ENCODE results near the gene APEH.
"Not testable (repeated sequence)": the region's sequence is repeated elsewhere in the genome, so short reads cannot be mapped to it uniquely, and the experiment has no call there.

The APEH gene

GRCh38 chr3:49667701-49668413 lies 6.3 kb upstream of the APEH start:
- in situ Hi-C loops (cut with MboI; ENCODE audit: low sequenced_read_pairs) = no loop called here

DNA sequence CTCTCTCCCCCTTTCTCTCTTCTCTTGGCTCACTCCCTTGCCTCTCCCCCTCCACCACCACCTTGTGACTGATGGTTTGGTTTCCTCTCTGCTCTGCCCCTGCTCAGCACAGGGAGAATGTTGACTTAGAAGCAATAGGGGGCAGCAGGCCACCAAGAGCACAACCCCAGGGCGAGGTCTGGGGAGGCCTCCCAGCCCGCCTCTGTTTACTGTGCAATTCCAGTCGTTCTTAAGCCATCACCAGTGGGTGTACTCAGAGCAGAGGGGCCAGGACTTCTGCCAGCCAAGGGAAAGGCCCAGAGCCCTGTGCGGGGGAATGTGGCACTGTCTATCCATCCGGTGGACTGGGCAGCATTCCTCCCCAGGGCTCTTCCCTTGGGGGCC lies 5.7 kb upstream of the APEH start:
- in situ Hi-C loops (cut with MboI; ENCODE audit: low sequenced_read_pairs) = no loop called here

DNA sequence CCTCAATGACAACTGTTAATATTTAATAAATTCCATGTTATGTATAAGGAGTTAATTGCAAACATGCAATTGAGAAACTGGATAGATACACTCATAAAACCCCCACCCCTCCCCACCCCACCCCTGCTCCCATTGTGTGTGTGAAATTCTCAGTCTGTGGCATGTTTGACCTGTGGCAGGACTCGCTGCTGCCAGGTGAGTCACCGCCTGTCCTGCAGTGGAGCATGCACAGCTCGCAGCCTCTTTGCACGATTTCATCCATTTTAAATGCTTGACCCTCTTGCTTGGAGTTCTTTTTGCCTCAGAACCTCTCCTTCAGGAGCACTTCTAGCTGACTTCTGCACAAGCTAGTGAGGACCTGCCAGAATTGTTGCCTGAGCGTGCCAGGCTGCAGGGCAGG lies 5.3 kb upstream of the APEH start:
- in situ Hi-C loops (cut with MboI; ENCODE audit: low sequenced_read_pairs) = no loop called here

GRCh38 chr3:49669352-49669751 lies 4.8 kb upstream of the APEH start:
- in situ Hi-C loops (cut with MboI; ENCODE audit: low sequenced_read_pairs) = no loop called here

DNA sequence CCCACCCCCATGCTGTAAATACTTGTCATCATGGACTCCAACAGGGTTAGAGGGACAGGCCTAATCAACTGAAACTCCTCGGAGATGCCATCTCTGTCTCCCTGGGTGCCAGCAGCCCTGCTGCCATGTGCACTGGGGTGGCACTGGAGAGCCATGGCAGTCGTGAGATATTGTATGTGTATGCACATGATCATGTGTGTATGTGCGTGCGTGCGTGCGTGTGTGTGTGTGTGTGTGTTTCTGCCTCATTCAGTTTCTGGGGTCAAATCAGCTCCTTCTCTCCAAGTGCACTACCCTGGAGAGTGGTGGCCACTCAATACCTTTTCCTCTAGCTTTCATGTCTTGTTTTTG lies 3.2 kb upstream of the APEH start:
- in situ Hi-C loops (cut with MboI; ENCODE audit: low sequenced_read_pairs) = no loop called here

DNA sequence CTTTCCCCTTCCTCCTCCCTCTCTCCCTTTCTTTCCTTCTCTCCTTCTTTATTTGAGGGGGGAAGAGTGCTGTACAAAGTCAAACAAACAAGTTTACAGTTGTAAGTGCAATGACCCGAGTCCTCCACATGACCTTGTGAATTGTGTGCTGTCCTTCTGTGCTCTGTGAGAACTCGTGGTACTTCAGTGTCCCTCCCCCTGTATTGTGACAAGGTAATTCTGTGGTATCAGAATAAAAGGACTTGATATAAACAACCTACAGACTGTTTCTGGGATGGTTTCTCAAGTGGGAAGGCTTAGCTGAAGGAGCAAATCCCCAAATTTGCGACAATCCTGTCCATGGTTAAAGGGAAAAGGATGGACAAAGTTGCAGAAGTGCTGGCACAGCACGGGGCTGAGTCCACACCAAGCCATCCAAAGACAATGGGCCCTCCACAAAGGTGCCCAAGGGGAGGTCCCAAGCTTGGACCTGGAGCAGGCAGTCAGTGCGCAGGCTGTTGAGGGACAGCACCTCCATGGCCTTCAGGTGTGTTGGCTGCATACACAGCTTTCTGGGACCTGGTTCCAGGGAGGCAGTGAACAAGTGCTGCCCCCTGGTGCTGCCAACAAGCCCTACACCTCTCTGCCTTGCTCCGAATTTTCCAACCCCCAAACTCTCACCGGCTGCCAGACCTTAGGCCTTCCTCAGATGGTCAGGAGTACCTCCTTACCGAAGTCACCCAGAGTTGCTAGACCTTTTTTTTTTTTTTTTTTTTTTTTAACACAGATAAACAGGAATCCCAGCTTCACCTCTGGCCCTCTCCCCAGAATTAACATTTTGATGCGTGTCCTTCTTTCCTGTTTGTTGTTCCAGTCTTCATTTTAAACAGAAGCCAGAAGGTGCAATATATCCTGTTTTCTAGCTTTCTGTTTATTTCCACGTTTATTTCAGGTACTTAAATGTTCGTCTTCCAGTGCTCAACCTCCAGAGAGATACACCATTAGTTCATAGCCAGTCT lies 2.6 kb upstream of the APEH start:
- in situ Hi-C loops (cut with MboI; ENCODE audit: low sequenced_read_pairs) = no loop called here

DNA sequence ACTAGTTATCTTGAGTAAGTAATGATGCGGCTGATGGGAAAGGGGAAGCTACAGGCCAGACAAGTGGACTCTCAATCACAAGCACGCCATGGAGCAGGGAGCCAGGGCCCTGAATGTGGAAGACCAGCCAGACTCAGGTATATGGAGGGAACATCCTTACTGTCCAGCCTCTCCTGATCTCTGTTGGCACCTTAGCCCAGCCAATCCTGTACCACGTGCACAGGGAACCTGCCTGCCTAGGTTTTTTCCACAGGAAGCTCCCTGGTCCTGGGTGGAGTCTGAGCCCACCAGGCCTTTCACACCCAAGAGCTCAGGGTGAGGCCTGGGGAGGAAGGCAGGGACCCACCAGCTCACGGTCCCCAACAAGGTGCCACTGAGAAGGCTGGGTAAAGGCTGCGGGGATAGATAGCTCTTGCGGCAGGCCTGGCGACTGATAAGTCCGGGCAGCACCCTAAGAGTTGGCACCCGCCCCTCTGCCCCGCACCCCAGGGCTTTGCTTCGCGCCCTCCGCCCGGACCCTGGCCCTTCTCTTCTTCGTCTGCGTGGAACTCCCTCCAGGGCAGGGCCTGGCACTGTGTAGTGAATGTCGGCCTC lies 933 bp upstream of the APEH start:
- in situ Hi-C loops (cut with MboI; ENCODE audit: low sequenced_read_pairs) = no loop called here

DNA sequence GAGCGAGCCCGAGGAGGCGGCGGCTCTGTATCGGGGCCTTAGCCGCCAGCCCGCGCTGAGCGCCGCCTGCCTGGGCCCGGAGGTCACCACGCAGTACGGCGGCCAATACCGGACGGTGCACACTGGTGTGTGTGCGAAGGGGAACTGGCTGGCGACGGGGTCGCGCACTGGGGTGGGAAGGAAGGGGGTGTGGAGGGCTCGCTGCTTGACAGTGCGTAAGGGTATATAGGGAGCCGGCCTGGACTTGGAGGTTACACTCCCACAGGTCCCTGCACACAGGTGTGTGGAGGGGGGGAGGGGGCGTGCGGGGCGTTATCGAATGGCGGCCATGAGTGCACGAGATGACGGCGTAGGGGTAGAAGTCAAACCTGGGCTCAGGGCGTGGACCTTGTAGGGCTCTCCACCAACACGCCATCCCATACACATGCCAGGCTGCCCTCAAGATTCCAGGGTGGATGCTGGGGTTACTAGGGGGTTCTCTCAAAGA lies 389 bp downstream of the APEH start:
- in situ Hi-C loops (cut with MboI; ENCODE audit: low sequenced_read_pairs) = no loop called here

DNA sequence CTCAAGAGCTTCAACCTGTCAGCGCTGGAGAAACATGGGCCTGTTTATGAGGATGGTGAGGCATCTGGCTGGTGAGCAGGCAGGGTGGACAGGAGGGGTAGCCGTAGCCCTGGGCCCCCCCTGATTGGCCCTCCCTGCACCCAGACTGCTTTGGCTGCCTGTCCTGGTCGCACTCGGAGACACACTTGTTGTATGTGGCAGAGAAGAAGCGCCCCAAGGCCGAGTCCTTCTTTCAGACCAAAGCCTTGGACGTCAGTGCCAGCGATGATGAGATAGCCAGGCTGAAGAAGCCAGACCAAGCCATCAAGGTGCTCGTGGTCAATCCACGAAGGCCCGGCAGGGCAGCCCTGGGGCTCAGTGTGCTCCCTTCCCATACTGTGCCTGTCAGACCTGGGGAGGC lies 1.8 kb downstream of the APEH start:
- in situ Hi-C loops (cut with MboI; ENCODE audit: low sequenced_read_pairs) = no loop called here

DNA sequence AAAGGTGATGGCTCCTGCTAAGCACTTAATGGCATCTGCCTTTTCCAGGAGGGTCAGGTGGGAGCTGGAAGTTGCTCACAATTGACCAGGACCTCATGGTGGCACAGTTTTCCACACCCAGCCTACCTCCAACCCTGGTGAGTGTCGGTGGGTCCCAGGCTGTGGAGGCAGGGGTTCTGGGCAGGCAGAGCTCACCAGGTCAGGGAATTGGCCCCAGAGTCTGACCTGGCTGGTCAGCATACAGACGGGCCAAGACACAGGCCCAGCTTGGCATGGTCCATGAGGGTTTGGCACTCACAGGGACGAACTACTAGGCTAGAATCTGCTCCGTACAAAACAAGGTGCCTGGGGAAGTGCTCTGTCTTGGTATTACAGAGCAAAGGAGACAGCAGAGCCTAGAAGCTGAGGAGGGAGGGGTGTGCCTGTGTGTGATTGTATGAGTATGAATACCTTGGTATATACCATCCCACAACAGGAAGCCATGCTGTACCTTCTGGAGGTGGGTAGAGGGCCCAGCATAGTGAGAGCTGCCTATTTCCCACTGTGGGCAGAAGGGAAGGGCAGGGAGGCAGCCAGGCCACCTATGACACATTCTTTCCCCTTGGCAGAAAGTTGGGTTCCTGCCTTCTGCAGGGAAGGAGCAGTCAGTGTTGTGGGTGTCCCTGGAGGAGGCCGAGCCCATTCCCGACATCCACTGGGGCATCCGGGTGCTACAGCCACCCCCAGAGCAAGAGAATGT lies 6.5 kb downstream of the APEH start:
- in situ Hi-C loops (cut with MboI; ENCODE audit: low sequenced_read_pairs) = no loop called here

- in situ Hi-C loops (cut with MboI; ENCODE audit: low sequenced_read_pairs) = no loop called here
Measured at GRCh38 chr3:49681232-49681522, 7.0 kb downstream of the APEH start.

- in situ Hi-C loops (cut with MboI; ENCODE audit: low sequenced_read_pairs) = no loop called here
Measured at GRCh38 chr3:49681543-49681942, 7.4 kb downstream of the APEH start.

DNA sequence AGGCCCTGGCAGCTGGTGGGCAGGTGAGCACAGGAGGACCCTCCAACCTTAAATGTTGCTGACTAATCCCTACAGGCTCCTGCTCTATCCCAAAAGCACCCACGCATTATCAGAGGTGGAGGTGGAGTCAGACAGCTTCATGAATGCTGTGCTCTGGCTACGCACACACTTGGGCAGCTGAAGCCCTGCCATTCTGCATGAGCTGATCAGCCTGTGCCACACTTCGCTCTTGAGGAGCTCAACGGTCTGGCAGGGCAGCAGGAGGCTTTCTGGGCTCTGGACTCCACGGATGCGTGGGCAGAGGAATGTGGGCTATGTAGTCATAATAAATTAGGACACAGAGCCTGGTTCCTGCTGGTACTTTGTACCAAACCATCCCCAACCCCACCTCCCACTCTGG lies 9.0 kb downstream of the APEH start:
- in situ Hi-C loops (cut with MboI; ENCODE audit: low sequenced_read_pairs) = no loop called here

DNA sequence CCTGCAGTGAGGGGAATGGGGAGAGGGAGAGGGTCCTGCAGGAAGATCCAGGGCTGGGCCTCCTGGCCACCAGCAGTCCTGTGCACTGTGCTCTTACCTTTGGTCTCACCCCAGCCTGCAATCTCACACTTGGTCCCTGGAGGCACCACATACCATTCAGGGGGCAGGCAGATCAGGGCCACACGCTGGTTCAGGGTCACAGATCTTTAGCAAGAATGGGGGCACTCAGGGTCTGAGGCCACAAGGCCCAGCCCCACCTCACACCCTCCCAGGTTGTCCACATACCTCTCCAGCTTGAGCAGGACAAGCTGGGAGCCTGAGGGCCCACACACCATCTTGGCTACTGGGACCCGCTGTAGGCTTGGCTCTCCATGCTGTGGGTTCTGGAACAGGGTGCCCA lies 10.3 kb downstream of the APEH start:
- in situ Hi-C loops (cut with MboI; ENCODE audit: low sequenced_read_pairs) = not testable (repeated sequence)

- in situ Hi-C loops (cut with MboI; ENCODE audit: low sequenced_read_pairs) = not testable (repeated sequence)
Measured at GRCh38 chr3:49685103-49685502, 11.0 kb downstream of the APEH start.

DNA sequence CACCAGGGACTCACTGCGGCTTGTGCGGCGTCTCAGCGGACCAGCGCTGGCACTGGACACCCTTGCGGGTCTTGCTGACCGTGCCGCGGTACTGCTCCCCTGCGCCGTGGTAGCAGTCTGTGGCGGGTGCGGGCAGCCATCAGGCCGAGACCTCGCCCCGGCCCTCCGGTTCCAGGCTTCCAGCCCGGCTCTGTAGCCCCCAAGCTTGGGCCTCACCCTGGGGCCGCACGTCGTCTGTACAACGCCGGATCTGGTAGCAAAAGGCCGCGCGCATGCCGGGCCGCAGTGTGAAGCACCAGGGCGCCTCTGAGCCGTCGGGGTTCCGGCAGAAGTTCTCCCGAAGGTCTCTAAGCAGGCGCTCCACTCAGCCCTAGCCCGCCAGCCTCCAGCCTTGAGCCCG lies 11.7 kb downstream of the APEH start:
- in situ Hi-C loops (cut with MboI; ENCODE audit: low sequenced_read_pairs) = not testable (repeated sequence)

DNA sequence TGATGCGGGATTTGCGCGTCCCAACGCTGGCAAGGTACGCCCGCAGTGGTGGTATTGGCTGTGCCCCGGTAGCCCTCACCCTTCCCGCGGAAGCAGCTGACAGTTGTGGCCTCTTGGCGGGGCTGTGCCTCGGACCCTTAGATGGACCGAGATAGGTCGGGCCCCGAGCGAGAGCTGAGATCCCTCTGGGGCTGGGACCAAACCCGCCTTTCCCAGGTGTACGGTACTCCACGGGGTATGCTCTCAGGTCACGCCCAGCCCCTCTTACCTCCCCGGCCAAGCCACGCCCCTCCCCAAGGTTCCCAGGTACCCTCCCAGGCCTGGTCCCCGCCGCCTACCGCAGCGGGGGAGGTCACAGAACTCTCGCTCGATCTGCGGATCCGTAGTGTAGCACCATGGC lies 12.2 kb downstream of the APEH start:
- in situ Hi-C loops (cut with MboI; ENCODE audit: low sequenced_read_pairs) = not testable (repeated sequence)

GRCh38 chr3:49686769-49687423 lies 12.7 kb downstream of the APEH start:
- in situ Hi-C loops (cut with MboI; ENCODE audit: low sequenced_read_pairs) = not testable (repeated sequence)

GRCh38 chr3:49687424-49687795 lies 13.3 kb downstream of the APEH start:
- in situ Hi-C loops (cut with MboI; ENCODE audit: low sequenced_read_pairs) = not testable (repeated sequence)

GRCh38 chr3:49688338-49689045 lies 14.3 kb downstream of the APEH start:
- in situ Hi-C loops (cut with MboI; ENCODE audit: low sequenced_read_pairs) = not testable (repeated sequence)
